ENCODE data around the gene SYCN. TPM values are rescaled to one million over a fixed set of nuclear protein-coding genes. Genes with fewer than 3 reads are reported as not detected.
"Not testable (repeated sequence)": the region's sequence is repeated elsewhere in the genome, so short reads cannot be mapped to it uniquely, and the experiment has no call there.

The SYCN gene
- total and polyA plus RNA-seq, 2 experiments from 2014 or later, result not detected

DNA sequence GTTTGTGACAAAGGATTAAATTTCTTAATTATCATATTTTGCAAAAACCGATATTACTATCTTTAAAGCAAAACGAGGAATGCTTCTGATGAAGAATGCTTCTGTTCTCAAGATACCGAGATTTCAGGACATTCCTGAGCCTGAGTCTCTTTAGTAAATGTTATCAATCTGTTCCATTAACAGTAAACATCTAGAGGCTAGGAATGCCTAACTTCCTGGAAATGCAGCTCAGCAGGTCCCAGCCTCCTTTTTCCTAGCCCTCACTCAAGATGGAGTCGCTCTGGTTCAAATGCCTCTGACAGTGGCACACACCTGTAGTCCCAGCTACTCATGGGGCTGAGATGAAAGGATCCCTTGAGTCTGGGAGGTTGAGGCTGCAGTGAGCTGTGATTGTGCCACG lies 47.0 kb upstream of the SYCN start:
- WGBS, 2 experiments (ENCODE audit: low coverage in 1 of 2, low lambda C conversion rate in 2 of 2, missing lambda C conversion rate in 2 of 2), result 52 to 64% methylated on average over 5 of the region's 5 CpGs
- Histone ChIP-seq H4K20me1 (ENCODE audit: insufficient read depth) (no peaks in the 10 kb centered on the region), H3F3A (ENCODE audit: insufficient read depth) (no peaks in the 10 kb centered on the region), H3K9me2 (ENCODE audit: insufficient read depth) (no peaks in the 10 kb centered on the region), H3K79me2 (ENCODE audit: insufficient read depth) (no peaks in the 10 kb centered on the region), H3K9me3 (ENCODE audit: low read depth) (no peaks in the 10 kb centered on the region), H3K36me3 (ENCODE audit: low read depth) (no peaks in the 10 kb centered on the region), H2AFZ (no peak overlapping the region), H3K9ac (no peak overlapping the region), H3K4me3 (no peak overlapping the region), H3K4me2 (ENCODE audit: unreplicated experiment) (no peak overlapping the region), H3K27ac (no peak overlapping the region), H3K27me3 (replicated peaks; ENCODE audit: insufficient read depth) (peaks cover 60% of the 10 kb centered on the region), H3K4me1 (ENCODE audit: insufficient read depth) (no peaks in the 10 kb centered on the region)
- no peak for TF ChIP-seq EZH2phosphoT487 (IDR thresholded peaks at IDR 0.05; ENCODE audit: insufficient read depth, low read depth)
- no peak for TF ChIP-seq EZH2 (IDR thresholded peaks at IDR 0.05; ENCODE audit: insufficient read depth, poor library complexity, severe bottlenecking)
- no peak for DNase-seq
- in situ Hi-C loops (cut with MboI), result no loop called here

DNA sequence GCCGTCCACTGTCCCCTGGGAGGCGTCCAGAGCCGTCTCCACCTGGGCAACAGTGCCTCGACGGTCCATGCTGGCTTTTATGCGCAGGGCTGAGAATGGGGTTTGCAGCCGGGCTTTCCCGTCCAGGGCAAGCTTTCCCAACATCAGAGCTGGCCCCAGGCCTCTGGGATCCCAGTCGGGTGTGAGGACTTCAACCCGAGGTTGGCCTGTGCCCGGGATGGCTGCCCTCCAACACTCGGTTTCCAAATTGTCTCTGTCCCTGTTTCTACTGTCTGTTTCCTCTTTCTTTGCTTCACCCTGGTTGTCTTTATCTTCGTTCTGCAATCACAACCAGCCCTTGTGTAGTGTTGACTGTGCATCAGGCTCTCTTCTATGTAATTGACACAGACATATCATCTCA lies 44.7 kb upstream of the SYCN start, which contains the start of gene IFNL4:
Gene IFNL4 (minus strand): TSS at position 51 of the 400 bp plus-strand sequence.
- Histone ChIP-seq H4K20me1 (ENCODE audit: insufficient read depth) (no peaks in the 10 kb centered on the region), H3K4me2 (ENCODE audit: unreplicated experiment) (no peak within 1 kb of the TSS), H2AFZ (peak within 1 kb of the TSS; percentile 66; the same call in 1 of the 2 replicates), H3K9me2 (ENCODE audit: insufficient read depth) (no peaks in the 10 kb centered on the region), H3K4me1 (ENCODE audit: insufficient read depth) (no peaks in the 10 kb centered on the region), H3K27me3 (replicated peaks; ENCODE audit: insufficient read depth) (peaks cover 52% of the 10 kb centered on the region), H3K27ac (no peak within 1 kb of the TSS), H3K79me2 (ENCODE audit: insufficient read depth) (no peaks in the 10 kb centered on the region), H3K9ac (no peak within 1 kb of the TSS), H3K9me3 (ENCODE audit: low read depth) (no peaks in the 10 kb centered on the region), H3K4me3 (no peak within 1 kb of the TSS), H3K36me3 (ENCODE audit: low read depth) (no peaks in the 10 kb centered on the region), H3F3A (ENCODE audit: insufficient read depth) (no peaks in the 10 kb centered on the region)
- no peak for DNase-seq
- TF ChIP-seq EZH2phosphoT487 (IDR thresholded peaks at IDR 0.05; ENCODE audit: insufficient read depth, low read depth) (no peak), EZH2 (IDR thresholded peaks at IDR 0.05; ENCODE audit: insufficient read depth, poor library complexity, severe bottlenecking) (no peak)
- WGBS, 2 experiments (ENCODE audit: low coverage in 1 of 2, low lambda C conversion rate in 2 of 2, missing lambda C conversion rate in 2 of 2), result 56 to 66% methylated on average over 13 of the region's 13 CpGs
- in situ Hi-C loops (cut with MboI), result no loop called here

DNA sequence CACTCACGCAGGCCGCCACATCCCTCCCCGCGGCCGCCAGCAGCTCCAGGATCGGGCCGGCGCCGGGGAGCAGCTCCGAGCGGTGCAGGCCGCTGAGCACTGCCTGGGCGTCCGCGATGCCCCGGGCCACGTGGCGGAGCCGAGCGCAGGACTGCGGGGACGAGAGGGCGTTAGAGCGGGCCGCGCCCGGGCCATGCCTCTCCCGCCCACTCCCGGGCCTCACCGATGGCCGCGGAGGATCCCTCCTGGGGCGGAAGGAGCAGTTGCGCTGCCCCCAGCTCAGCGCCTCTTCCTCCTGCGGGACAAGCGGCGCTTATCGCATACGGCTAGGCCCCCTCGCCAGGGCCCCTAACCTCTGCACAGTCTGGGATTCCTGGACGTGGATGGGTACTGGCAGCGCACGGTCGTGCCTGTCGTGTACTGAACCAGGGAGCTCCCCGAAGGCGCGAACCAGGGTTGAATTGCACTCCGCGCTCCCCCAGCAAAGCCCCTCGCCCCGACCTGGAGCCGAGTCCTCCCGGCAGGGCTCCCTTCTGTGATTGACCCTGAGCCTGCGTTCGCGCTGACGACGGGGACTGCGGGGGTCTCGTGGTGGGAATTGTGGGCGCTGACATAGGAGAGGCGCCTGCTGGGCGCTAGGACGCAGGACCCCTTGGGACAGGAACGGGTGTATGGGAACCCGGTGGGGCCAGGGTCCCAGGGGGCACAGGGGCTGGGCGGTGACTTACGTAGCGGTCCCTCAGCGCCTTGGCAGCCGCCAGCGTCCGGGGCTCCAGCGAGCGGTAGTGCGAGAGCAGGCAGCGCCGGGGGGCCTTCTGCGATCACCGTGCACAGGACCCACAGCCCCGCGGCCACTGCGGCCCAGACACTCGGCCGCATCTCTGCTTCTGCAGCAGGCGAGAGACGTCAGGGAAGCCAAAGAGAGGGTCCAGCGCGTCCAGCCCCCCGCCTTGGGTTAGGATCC lies 43.9 kb upstream of the SYCN start:
- Histone ChIP-seq H3K9me2 (ENCODE audit: insufficient read depth) (no peaks in the 10 kb centered on the region), H3K27ac (no peak overlapping the region), H4K20me1 (ENCODE audit: insufficient read depth) (no peaks in the 10 kb centered on the region), H3K36me3 (ENCODE audit: low read depth) (no peaks in the 10 kb centered on the region), H3K27me3 (replicated peaks; ENCODE audit: insufficient read depth) (peaks cover 53% of the 10 kb centered on the region), H3K4me1 (ENCODE audit: insufficient read depth) (no peaks in the 10 kb centered on the region), H3K9ac (no peak overlapping the region), H3K4me2 (ENCODE audit: unreplicated experiment) (no peak overlapping the region), H3K9me3 (ENCODE audit: low read depth) (no peaks in the 10 kb centered on the region), H2AFZ (peak overlapping the region; percentile 66), H3K79me2 (ENCODE audit: insufficient read depth) (no peaks in the 10 kb centered on the region), H3F3A (ENCODE audit: insufficient read depth) (no peaks in the 10 kb centered on the region), H3K4me3 (no peak overlapping the region; the same call in 1 of the 2 replicates)
- in situ Hi-C loops (cut with MboI), result no loop called here
- DNase-seq, result peak; percentile 53
- TF ChIP-seq EZH2 (IDR thresholded peaks at IDR 0.05; ENCODE audit: insufficient read depth, poor library complexity, severe bottlenecking) (peak; percentile 82), EZH2phosphoT487 (IDR thresholded peaks at IDR 0.05; ENCODE audit: insufficient read depth, low read depth) (no peak)
- 9 to 10% methylated on average over 77 to 91 of the region's 92 CpGs for WGBS, 2 experiments (ENCODE audit: low coverage in 1 of 2, low lambda C conversion rate in 2 of 2, missing lambda C conversion rate in 2 of 2)

DNA sequence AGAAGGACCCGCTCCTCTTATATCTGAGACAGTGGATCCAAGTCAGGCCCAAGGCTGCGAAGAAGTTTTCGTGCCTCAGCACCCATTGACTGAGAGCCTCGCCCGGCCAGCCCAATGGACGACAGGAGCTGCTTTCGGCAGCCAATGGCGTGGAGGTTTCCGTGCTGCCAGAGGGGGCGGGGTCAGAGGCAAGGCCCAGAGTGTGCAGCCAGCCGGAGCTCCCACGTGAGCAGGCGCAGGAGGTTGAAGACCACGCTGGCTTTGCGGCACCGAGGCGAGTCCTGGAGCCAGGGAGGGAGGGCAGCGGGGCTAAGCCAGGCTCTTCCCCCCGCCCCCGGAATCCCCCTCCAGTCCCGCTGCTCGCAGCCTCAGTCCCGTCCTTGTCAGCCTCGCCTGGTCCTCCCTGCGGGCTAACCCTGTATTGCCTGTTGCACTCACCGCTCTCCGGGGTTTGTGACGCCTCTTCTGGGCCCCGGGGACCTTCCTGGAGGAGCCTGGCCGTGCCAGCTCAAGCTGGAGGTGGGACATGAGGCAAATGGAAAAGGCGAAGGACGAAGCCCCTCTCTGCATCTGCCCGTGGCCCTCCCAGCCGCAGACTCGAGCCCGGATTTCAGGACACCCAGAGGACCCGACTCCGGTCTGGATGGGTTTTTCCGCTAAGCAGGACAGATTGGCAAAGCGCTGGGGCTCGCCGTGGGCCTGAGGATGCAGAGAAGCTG lies 43.0 kb upstream of the SYCN start:
- Histone ChIP-seq H3K4me3 (no peak overlapping the region; the same call in 1 of the 2 replicates), H3K79me2 (ENCODE audit: insufficient read depth) (no peaks in the 10 kb centered on the region), H3K4me2 (ENCODE audit: unreplicated experiment) (no peak overlapping the region), H3K27me3 (replicated peaks; ENCODE audit: insufficient read depth) (peaks cover 53% of the 10 kb centered on the region), H3K36me3 (ENCODE audit: low read depth) (no peaks in the 10 kb centered on the region), H3K9me2 (ENCODE audit: insufficient read depth) (no peaks in the 10 kb centered on the region), H3F3A (ENCODE audit: insufficient read depth) (no peaks in the 10 kb centered on the region), H3K27ac (no peak overlapping the region), H2AFZ (peak overlapping the region; percentile 66), H3K9ac (no peak overlapping the region), H3K9me3 (ENCODE audit: low read depth) (no peaks in the 10 kb centered on the region), H4K20me1 (ENCODE audit: insufficient read depth) (no peaks in the 10 kb centered on the region), H3K4me1 (ENCODE audit: insufficient read depth) (no peaks in the 10 kb centered on the region)
- no peak for TF ChIP-seq EZH2phosphoT487 (IDR thresholded peaks at IDR 0.05; ENCODE audit: insufficient read depth, low read depth)
- no peak for TF ChIP-seq EZH2 (IDR thresholded peaks at IDR 0.05; ENCODE audit: insufficient read depth, poor library complexity, severe bottlenecking)
- DNase-seq, result peak; percentile 47
- WGBS, 2 experiments (ENCODE audit: low coverage in 1 of 2, low lambda C conversion rate in 2 of 2, missing lambda C conversion rate in 2 of 2), result 12 to 13% methylated on average over 31 to 42 of the region's 42 CpGs
- in situ Hi-C loops (cut with MboI), result no loop called here

DNA sequence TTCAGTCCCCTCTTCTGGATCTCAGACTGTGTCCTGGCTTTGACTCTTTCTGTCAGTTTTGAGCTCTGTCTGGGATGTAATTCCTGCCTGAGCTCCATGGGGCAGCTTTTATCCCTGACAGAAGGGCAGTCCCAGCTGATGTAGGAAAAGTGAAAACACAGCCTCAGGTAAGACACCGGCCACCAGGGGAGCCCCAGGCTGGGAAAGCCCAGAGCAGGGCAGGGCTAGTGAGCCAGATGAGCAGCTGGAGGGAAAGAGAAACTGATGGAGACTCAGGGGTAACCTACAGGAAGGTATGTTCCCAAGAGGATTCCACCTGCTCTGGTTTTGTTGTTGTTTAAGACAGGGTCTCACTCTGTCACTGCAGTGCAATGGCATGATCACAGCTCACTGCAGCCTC lies 41.1 kb upstream of the SYCN start:
- H2AFZ ChIP-seq; H3K4me3 ChIP-seq; H3K36me3 ChIP-seq (ENCODE audit: low read depth); H3K27ac ChIP-seq; H3K9ac ChIP-seq; H3K4me2 ChIP-seq (ENCODE audit: unreplicated experiment); H3K4me1 ChIP-seq (ENCODE audit: insufficient read depth); H3K9me3 ChIP-seq (ENCODE audit: low read depth); H3K79me2 ChIP-seq (ENCODE audit: insufficient read depth); H3K9me2 ChIP-seq (ENCODE audit: insufficient read depth); H3F3A ChIP-seq (ENCODE audit: insufficient read depth); in situ Hi-C loops (cut with MboI); DNase-seq; H4K20me1 ChIP-seq (ENCODE audit: insufficient read depth): not testable (repeated sequence)
- no CpG with 5 or more reads among the region's 1 CpG for WGBS, 2 experiments (ENCODE audit: low coverage in 1 of 2, low lambda C conversion rate in 2 of 2, missing lambda C conversion rate in 2 of 2)
- H3K27me3 ChIP-seq (replicated peaks; ENCODE audit: insufficient read depth), result peaks cover 43% of the 10 kb centered on the region

DNA sequence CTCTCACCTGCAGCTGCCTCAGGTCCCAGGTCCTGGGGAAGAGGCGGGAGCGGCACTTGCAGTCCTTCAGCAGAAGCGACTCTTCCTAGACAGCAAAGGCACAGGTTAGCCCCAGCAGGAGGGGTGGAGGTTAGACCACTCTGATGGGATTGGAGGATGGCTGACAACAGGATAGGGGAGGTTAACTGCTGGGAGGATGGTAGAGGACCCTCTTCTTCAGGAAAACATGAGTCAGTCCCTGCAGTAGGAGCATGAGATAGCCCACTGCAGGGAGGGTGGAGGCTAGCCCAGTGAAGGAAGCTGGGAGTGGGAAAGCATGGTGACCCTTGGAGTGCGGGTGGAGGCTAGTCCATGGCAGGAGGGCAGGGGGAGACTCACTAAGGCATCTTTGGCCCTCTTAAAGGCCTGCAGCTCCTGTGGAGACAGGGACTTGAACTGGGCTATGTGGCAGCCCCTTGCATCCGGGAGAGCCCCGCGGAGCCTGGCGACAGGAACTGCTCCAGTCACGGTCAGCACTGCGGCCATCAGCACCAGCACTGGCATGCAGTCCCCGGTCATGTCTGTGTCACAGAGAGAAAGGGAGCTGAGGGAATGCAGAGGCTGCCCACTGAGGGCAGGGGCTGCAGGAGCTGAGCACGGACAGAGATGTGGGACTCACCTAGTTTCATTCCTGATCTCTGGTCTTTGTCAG lies 40.5 kb upstream of the SYCN start, which contains the start of gene IFNL3:
Gene IFNL3 (minus strand): TSS at position 597 of the 691 bp plus-strand sequence. CDS start 39 bp downstream, at position 558.
- H3K4me1 ChIP-seq (ENCODE audit: insufficient read depth); H3K4me2 ChIP-seq (ENCODE audit: unreplicated experiment); H3K9me3 ChIP-seq (ENCODE audit: low read depth); H3F3A ChIP-seq (ENCODE audit: insufficient read depth); H4K20me1 ChIP-seq (ENCODE audit: insufficient read depth); H3K4me3 ChIP-seq; H3K9ac ChIP-seq; H3K79me2 ChIP-seq (ENCODE audit: insufficient read depth); H3K27ac ChIP-seq; in situ Hi-C loops (cut with MboI); DNase-seq; H2AFZ ChIP-seq; H3K36me3 ChIP-seq (ENCODE audit: low read depth); H3K9me2 ChIP-seq (ENCODE audit: insufficient read depth): not testable (repeated sequence)
- peaks cover 41% of the 10 kb centered on the region for H3K27me3 ChIP-seq (replicated peaks; ENCODE audit: insufficient read depth)
- 74 to 76% methylated on average over 8 to 11 of the region's 12 CpGs for WGBS, 2 experiments (ENCODE audit: low coverage in 1 of 2, low lambda C conversion rate in 2 of 2, missing lambda C conversion rate in 2 of 2)
